Muscle of back (tissue), 11 donors: ENCODE measurements around the gene TTLL4. TPM values are rescaled to one million over a fixed set of nuclear protein-coding genes. Genes with fewer than 3 reads are reported as not detected.

Source experiments
- DNase-seq, 3 donors: peaks; one replicate each; pipeline versions ENCODE4 v3.0.0 to v3.0.0-alpha.2; 2013
- polyA plus RNA-seq, 10 donors: library from polyadenylated mRNA; unstranded; fragments of 120-200 nt; gene quantifications; one replicate each; pipeline ENCODE4 v1.2.1, GENCODE V29; 2013; ENCODE audit not compliant: insufficient read length in 10 of 10

TTLL4 gene
- polyA plus RNA-seq, 10 donors = 18.0 to 41.0 (median 24.0) TPM

GRCh38 chr2:218713922-218714321 lies 3.3 kb downstream of the TTLL4 start:
- DNase-seq = no peak

- no peak for DNase-seq
Measured at GRCh38 chr2:218716070-218716469, 5.4 kb downstream of the TTLL4 start.

- DNase-seq = no peak
Measured at GRCh38 chr2:218717262-218717661, 6.6 kb downstream of the TTLL4 start.

- no peak for DNase-seq
Measured at GRCh38 chr2:218718058-218718457, 7.4 kb downstream of the TTLL4 start.

GRCh38 chr2:218719457-218719856 lies 8.8 kb downstream of the TTLL4 start:
- DNase-seq = no peak

GRCh38 chr2:218720048-218721041 lies 9.7 kb downstream of the TTLL4 start:
- DNase-seq = no peak

- DNase-seq = no peak
Measured at GRCh38 chr2:218721488-218721887, 10.9 kb downstream of the TTLL4 start.

GRCh38 chr2:218721934-218722333 lies 11.3 kb downstream of the TTLL4 start:
- DNase-seq = no peak

GRCh38 chr2:218722419-218722818 lies 11.8 kb downstream of the TTLL4 start:
- no peak for DNase-seq

- no peak for DNase-seq
Measured at GRCh38 chr2:218722876-218723785, 12.5 kb downstream of the TTLL4 start.

GRCh38 chr2:218726004-218726574 lies 15.5 kb downstream of the TTLL4 start:
- no peak for DNase-seq

GRCh38 chr2:218727502-218728165 lies 17.0 kb downstream of the TTLL4 start:
- DNase-seq = no peak

- DNase-seq = no peak
Measured at GRCh38 chr2:218729640-218730039, 19.0 kb downstream of the TTLL4 start.

GRCh38 chr2:218732052-218732760 lies 21.6 kb downstream of the TTLL4 start:
- no peak for DNase-seq

GRCh38 chr2:218732761-218733158 lies 22.1 kb downstream of the TTLL4 start:
- no peak for DNase-seq

GRCh38 chr2:218733171-218734021 lies 22.8 kb downstream of the TTLL4 start:
- peak in 1 of 3 donors; percentile 11 for DNase-seq

GRCh38 chr2:218734190-218734975 lies 23.7 kb downstream of the TTLL4 start:
- no peak for DNase-seq

- DNase-seq = no peak
Measured at GRCh38 chr2:218736531-218736930, 25.9 kb downstream of the TTLL4 start.

GRCh38 chr2:218743068-218743467 lies 32.4 kb downstream of the TTLL4 start:
- no peak for DNase-seq
